Measurements from ENCODE around the gene AMFR. TPM values are rescaled to one million over a fixed set of nuclear protein-coding genes. Genes with fewer than 3 reads are reported as not detected.

AMFR gene
- polyA plus RNA-seq, 4 donors: 96.4 to 143 (median 124) TPM

DNA sequence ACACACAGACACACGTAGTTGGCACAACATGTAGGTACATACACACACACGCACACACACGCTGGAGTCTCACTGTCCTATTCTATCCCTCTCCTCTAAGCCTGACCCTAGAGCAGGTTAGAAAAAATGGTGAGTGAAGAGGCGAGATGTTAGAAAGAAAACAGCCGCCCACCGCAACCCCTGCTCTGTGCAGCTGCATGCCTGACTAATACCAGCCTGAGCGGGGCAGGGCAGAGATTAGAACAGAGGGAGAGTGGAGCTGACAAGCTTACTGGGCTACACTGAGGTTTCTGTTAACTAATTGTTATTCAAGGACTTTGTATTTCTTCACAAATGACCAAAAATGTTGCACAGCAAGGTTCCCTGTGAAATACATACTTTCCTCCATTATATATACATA, 59.8 kb downstream of the AMFR start:
- DNase-seq (ENCODE audit: low read depth in 4 of 4, low spot score in 3 of 4): no peak

GRCh38 chr16:56364865-56365264, 60.5 kb downstream of the AMFR start:
- no peak for DNase-seq (ENCODE audit: low read depth in 4 of 4, low spot score in 3 of 4)

GRCh38 chr16:56363781-56364565, 61.4 kb downstream of the AMFR start:
- DNase-seq (ENCODE audit: low read depth in 4 of 4, low spot score in 3 of 4): no peak

- no peak for DNase-seq (ENCODE audit: low read depth in 4 of 4, low spot score in 3 of 4)
Observed at GRCh38 chr16:56363181-56363716, 62.1 kb downstream of the AMFR start.

DNA sequence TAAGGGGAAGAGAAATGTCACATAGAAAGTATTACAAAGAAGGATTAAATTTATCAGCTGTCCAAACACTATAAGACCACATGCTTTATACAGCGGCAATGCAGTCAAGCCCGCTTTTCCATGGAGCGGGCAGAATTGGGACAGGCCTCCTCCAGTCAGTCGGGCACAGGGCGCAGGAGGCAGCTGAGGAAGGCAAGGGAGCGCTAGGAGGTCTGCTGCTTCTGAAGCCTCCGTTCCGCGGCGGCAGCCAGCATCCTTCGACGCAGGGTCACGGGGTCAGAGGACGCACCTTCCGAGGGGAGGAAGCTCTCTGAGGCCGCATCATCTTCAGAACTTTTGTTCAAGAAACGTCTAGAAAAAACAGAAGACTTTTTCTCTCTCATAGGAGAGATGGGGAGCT, 62.6 kb downstream of the AMFR start:
- DNase-seq (ENCODE audit: low read depth in 4 of 4, low spot score in 3 of 4): no peak

GRCh38 chr16:56362057-56362655, 63.2 kb downstream of the AMFR start:
- no peak for DNase-seq (ENCODE audit: low read depth in 4 of 4, low spot score in 3 of 4)

- DNase-seq (ENCODE audit: low read depth in 4 of 4, low spot score in 3 of 4): no peak
Observed at GRCh38 chr16:56360117-56361008, 65.0 kb downstream of the AMFR start.

GRCh38 chr16:56357765-56358322, 67.5 kb downstream of the AMFR start:
- DNase-seq (ENCODE audit: low read depth in 4 of 4, low spot score in 3 of 4): no peak

- peak in 1 of 4 donors; percentile 19 for DNase-seq (ENCODE audit: low read depth in 4 of 4, low spot score in 3 of 4)
Observed at GRCh38 chr16:56357241-56357764, 68.0 kb downstream of the AMFR start.

- peak; percentile 63 to 69 (median 68) for DNase-seq (ENCODE audit: low read depth in 4 of 4, low spot score in 3 of 4)
Observed at GRCh38 chr16:56356276-56357240, 68.8 kb downstream of the AMFR start.

- no peak for DNase-seq (ENCODE audit: low read depth in 4 of 4, low spot score in 3 of 4)
Observed at GRCh38 chr16:56355786-56356275, 69.5 kb downstream of the AMFR start.

GRCh38 chr16:56355221-56355620, 70.1 kb downstream of the AMFR start:
- no peak for DNase-seq (ENCODE audit: low read depth in 4 of 4, low spot score in 3 of 4)

GRCh38 chr16:56354746-56355145, 70.6 kb downstream of the AMFR start:
- no peak for DNase-seq (ENCODE audit: low read depth in 4 of 4, low spot score in 3 of 4)

DNA sequence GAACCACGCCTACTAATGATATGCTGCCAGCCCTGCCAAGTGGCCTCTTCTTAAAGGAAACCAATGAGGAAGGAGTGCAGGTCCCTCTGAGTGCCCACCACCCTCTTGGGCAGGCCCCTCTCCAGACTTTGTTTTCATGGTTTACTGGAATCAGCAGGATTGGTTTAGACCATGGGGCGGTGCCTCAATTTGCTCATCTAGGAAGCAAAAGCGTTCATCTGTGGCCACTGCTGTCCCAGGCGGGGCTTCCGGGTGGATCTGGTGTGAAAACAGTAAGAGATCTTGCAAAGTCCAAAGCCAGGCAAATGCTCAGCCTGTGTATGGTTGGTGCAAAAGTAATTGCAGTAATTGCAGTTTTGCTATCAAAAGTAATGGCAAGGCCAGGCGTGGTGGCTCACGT, 71.3 kb downstream of the AMFR start:
- no peak for DNase-seq (ENCODE audit: low read depth in 4 of 4, low spot score in 3 of 4)

- DNase-seq (ENCODE audit: low read depth in 4 of 4, low spot score in 3 of 4): no peak
Observed at GRCh38 chr16:56353054-56353921, 72.1 kb downstream of the AMFR start.

- DNase-seq (ENCODE audit: low read depth in 4 of 4, low spot score in 3 of 4): no peak
Observed at GRCh38 chr16:56352351-56353053, 72.8 kb downstream of the AMFR start.

- DNase-seq (ENCODE audit: low read depth in 4 of 4, low spot score in 3 of 4): no peak
Observed at GRCh38 chr16:56351481-56351880, 73.9 kb downstream of the AMFR start.
